K562 (cell line): ENCODE measurements around the gene MPHOSPH8. TPM values are rescaled to one million over a fixed set of nuclear protein-coding genes. Genes with fewer than 3 reads are reported as not detected.

Source experiments
- ATAC-seq: fragments of 200-7000 bp; cut with Tn5 transposase; 3 replicates; pipeline ENCODE4 v1.9.1; 2020; ENCODE audit warnings: moderate library complexity
- BruUV-seq: library from RNA; stranded (reverse); fragments of 400-500 nt; replicated peaks from 2 replicates; lab custom pipeline; 2021; lab: Mats Ljungman, UMichigan
- CTCF ChIA-PET: fragments of 300-600 bp; formaldehyde crosslinking; extraction: SDS; loops from one replicate; lab custom pipeline; 2021; ENCODE audit warnings: low intra/inter-chr PET ratio; lab: Yijun Ruan, JAX
- POLR2A ChIA-PET: fragments of 300-600, 350-650 bp; sonication (Branson Sonifier 250); formaldehyde crosslinking; extraction: SDS; loops from one replicate; lab custom pipeline; 2021; ENCODE audit warnings: antibody characterized with exemption, inconsistent platforms; lab: Yijun Ruan, JAX
- DNase-seq, 4 experiments: peaks; one replicate each; pipeline versions ENCODE4 v3.0.0 to v3.0.0-alpha.2; 2011 to 2018; ENCODE audit warnings: low spot score in 3 of 4, mixed read lengths in 3 of 4; ENCODE audit errors: extremely low read depth in 1 of 4
- FAIRE-seq: peaks from 2 replicates; lab custom pipeline; 2011; peaks lifted over from hg19 to GRCh38; lab: Jason Lieb, UNC
- H2AFZ ChIP-seq: 2 replicates; pipeline ENCODE4 v1.6.0; 2011; ENCODE audit warnings: low read depth, low read length, control low read depth, inconsistent platforms
- H3K27ac ChIP-seq: fragments of 200-600 bp; 3 replicates; pipeline ENCODE4 v1.8.0; 2011; ENCODE audit warnings: low read depth, mild to moderate bottlenecking, control low read depth, inconsistent platforms, low read length, moderate library complexity, mixed read lengths; ENCODE audit errors: extremely low read depth
- H3K27me3 ChIP-seq, 2 experiments: fragments of 300-600 bp in 1 of 2; 2 replicates in 1 of 2; 3 replicates in 1 of 2; pipeline versions ENCODE4 v1.6.0 to v1.8.0; 2011; ENCODE audit warnings: inconsistent platforms in 2 of 2, low read length in 2 of 2, mild to moderate bottlenecking in 1 of 2, mixed read lengths in 1 of 2, moderate library complexity in 1 of 2; ENCODE audit not compliant: control insufficient read depth in 2 of 2, insufficient read depth in 2 of 2
- H3K36me3 ChIP-seq: fragments of 300-600 bp; 3 replicates; pipeline ENCODE4 v1.8.0; 2011; ENCODE audit warnings: mild to moderate bottlenecking, low read length, inconsistent platforms; ENCODE audit not compliant: control insufficient read depth, insufficient read depth
- H3K4me1 ChIP-seq, 2 experiments: fragments of 200-600 bp in 1 of 2; replicated peaks in 1 of 2; 2 replicates in 1 of 2; 3 replicates in 1 of 2; pipeline versions ENCODE4 v1.5.1 to v1.8.0; 2011; ENCODE audit warnings: inconsistent platforms in 2 of 2, low read length in 2 of 2, mild to moderate bottlenecking in 1 of 2, mixed read lengths in 1 of 2, moderate library complexity in 1 of 2; ENCODE audit not compliant: control insufficient read depth in 2 of 2, insufficient read depth in 2 of 2
- H3K4me2 ChIP-seq: 2 replicates; pipeline ENCODE4 v1.6.1; 2011; ENCODE audit warnings: low read length, control low read depth, inconsistent platforms, mixed read lengths; ENCODE audit not compliant: insufficient read depth
- H3K4me3 ChIP-seq: fragments of 200-600 bp; sonication (generic), shearing (Covaris generic); 2 replicates; pipeline ENCODE4 v1.5.1; 2016; ENCODE audit warnings: control low read depth, inconsistent platforms
- H3K79me2 ChIP-seq: fragments of 200-600 bp; 3 replicates; pipeline ENCODE4 v1.8.0; 2011; ENCODE audit warnings: low read length, inconsistent platforms; ENCODE audit not compliant: control insufficient read depth, insufficient read depth
- H3K9ac ChIP-seq, 2 experiments: 2 replicates each; pipeline versions ENCODE4 v1.6.0 to v1.6.1; 2011; ENCODE audit warnings: low read depth in 2 of 2, low read length in 2 of 2, control low read depth in 1 of 2, inconsistent platforms in 1 of 2, mild to moderate bottlenecking in 1 of 2, mixed read lengths in 1 of 2; ENCODE audit not compliant: insufficient read depth in 1 of 2
- H3K9me1 ChIP-seq: one replicate; pipeline ENCODE4 v1.6.0; 2011; ENCODE audit warnings: inconsistent platforms, mild to moderate bottlenecking, low read length, moderate library complexity; ENCODE audit not compliant: control insufficient read depth, insufficient read depth
- H3K9me3 ChIP-seq: replicated peaks from 2 replicates; pipeline ENCODE4 v1.5.1; 2011; ENCODE audit warnings: low read depth, low read length, inconsistent platforms; ENCODE audit not compliant: control insufficient read depth, insufficient read depth
- H4K20me1 ChIP-seq: replicated peaks from 2 replicates; pipeline ENCODE4 v1.6.1; 2011; ENCODE audit warnings: low read length, inconsistent platforms, mixed read lengths; ENCODE audit not compliant: control insufficient read depth, insufficient read depth
- GATAD2B ChIP-seq: fragments of 450-650 bp; IDR thresholded peaks from 2 replicates; pipeline ENCODE4 v1.6.1; 2017; ENCODE audit warnings: mild to moderate bottlenecking, borderline replicate concordance
- HDAC3 ChIP-seq: fragments of 450-650 bp; IDR thresholded peaks from 2 replicates; pipeline ENCODE4 v1.6.1; 2018; ENCODE audit warnings: borderline replicate concordance, mild to moderate bottlenecking, moderate library complexity; ENCODE audit not compliant: partially characterized antibody
- MAFG ChIP-seq: fragments of 450-650 bp; conservative IDR thresholded peaks from 2 replicates; pipeline ENCODE4 v1.6.1; 2016; ENCODE audit warnings: missing genetic modification characterization, missing compliant biosample characterization
- NR2C2 ChIP-seq, 2 experiments: fragments of 200-800 bp in 1 of 2; sonication (Bioruptor generic) in 1 of 2; sonication (generic) in 1 of 2; formaldehyde crosslinking in 1 of 2; IDR thresholded peaks; 2 replicates each; pipeline versions ENCODE4 v1.6.1 to v1.8.0; 2016 to 2022; ENCODE audit warnings: mild to moderate bottlenecking in 1 of 2, missing compliant biosample characterization in 1 of 2, missing genetic modification characterization in 1 of 2, missing genetic modification reagents in 1 of 2
- PCBP1 ChIP-seq: fragments of 200-400 bp; formaldehyde crosslinking; IDR thresholded peaks from 2 replicates; pipeline ENCODE4 v1.6.1; 2018; ENCODE audit warnings: mild to moderate bottlenecking, low read depth, low read length; ENCODE audit not compliant: poor library complexity, severe bottlenecking
- ZNF232 ChIP-seq: sonication (generic); formaldehyde crosslinking; IDR thresholded peaks from 2 replicates; pipeline ENCODE4 v1.8.0; 2022; ENCODE audit warnings: mild to moderate bottlenecking, missing genetic modification reagents
- ZNF354B ChIP-seq: fragments of 250-450 bp; sonication (Bioruptor Pico); IDR thresholded peaks from 2 replicates; pipeline ENCODE4 v1.4.0; 2020
- WGBS: fragments of 100-300 bp; shearing (Covaris generic); methylation state at CpG from one replicate; pipeline ENCODE4 v1.1.6; 2016; ENCODE audit warnings: low coverage, mixed read lengths; ENCODE audit not compliant: insufficient coverage; ENCODE audit errors: missing lambda C conversion rate; 5-methylcytosine and 5-hydroxymethylcytosine counted together
- in situ Hi-C: fragments of 300-500 bp; cut with MboI; formaldehyde crosslinking; loops from 4 replicates; pipeline ENCODE4 v1.15.0; 2018; ENCODE audit warnings: inconsistent platforms, mixed read lengths
- intact Hi-C: fragments of 100-400 bp; cut with micrococcal nuclease; formaldehyde crosslinking; loops from 2 replicates; pipeline ENCODE4 v1.14.2; 2022
- polyA plus RNA-seq, 8 experiments: library from polyadenylated mRNA; depleted of rRNA in 4 of 8; stranded (reverse) in 5 of 8; unstranded in 3 of 8; fragments of >200 nt; fragmentation: Nextera tagmentation in 2 of 8; fragmentation: Illumina TruSeq in 1 of 8; extraction: Ambion mirVana in 2 of 8; extraction: Trizol in 1 of 8; gene quantifications; 2 replicates each; pipeline versions ENCODE4 v1.2.1 to v1.2.3, GENCODE V29; 2011 to 2014; ENCODE audit warnings: inconsistent platforms in 1 of 8, missing spikeins in 1 of 8
- total RNA-seq, 7 experiments: library from RNA; depleted of rRNA in 6 of 7; stranded (reverse); fragments of >200 nt in 6 of 7; fragmentation: Illumina TruSeq in 2 of 7; extraction: Trizol in 2 of 7; gene quantifications; 2 replicates each; pipeline versions ENCODE4 v1.2.1 to v1.2.3, GENCODE V29; 2011 to 2021; ENCODE audit warnings: low replicate concordance in 1 of 7

Gene MPHOSPH8
- total and polyA plus RNA-seq, 9 of the 15 experiments (the other 6 are each of a cell fraction or from before 2014, with no cell fraction given) = 10.3 to 24.8 (median 16.6) TPM

- no peak for DNase-seq
- ChIA-PET POLR2A (no interaction called here), CTCF (no interaction called here)
- TF ChIP-seq ZNF354B (CRISPR knock-in tag) = no peak
- TF ChIP-seq NR2C2 (CRISPR knock-in tag; IDR thresholded peaks at IDR 0.05) = no peak
- TF ChIP-seq NR2C2 (tag; IDR thresholded peaks at IDR 0.05) = no peak
- TF ChIP-seq MAFG (tag) = no peak
- no peak for TF ChIP-seq PCBP1
- no peak for TF ChIP-seq HDAC3
- no peak for TF ChIP-seq GATAD2B
- no peak for TF ChIP-seq ZNF232 (CRISPR knock-in tag)
- BruUV-seq = no TSS peak
- intact Hi-C loops = no loop called here
- H3K9me1 ChIP-seq = no peaks in the 10 kb centered on the region
- H3K27ac ChIP-seq = no peak overlapping the region
- ATAC-seq = no peak
- in situ Hi-C loops = no loop called here
- no peaks in the 10 kb centered on the region for H4K20me1 ChIP-seq
- H3K79me2 ChIP-seq = no peaks in the 10 kb centered on the region; the same call in 2 of the 3 replicates
- H2AFZ ChIP-seq = no peak overlapping the region
- no peaks in the 10 kb centered on the region for H3K27me3 ChIP-seq
- no peaks in the 10 kb centered on the region for H3K9me3 ChIP-seq
- no peak overlapping the region for H3K4me3 ChIP-seq
- H3K36me3 ChIP-seq = peaks cover 20% of the 10 kb centered on the region; the same call in 1 of the 3 replicates
- H3K4me1 ChIP-seq = no peaks in the 10 kb centered on the region
- WGBS = 93% methylated on average over 2 of the region's 2 CpGs
- no peak for FAIRE-seq
- H3K4me2 ChIP-seq = no peak overlapping the region
- no peak overlapping the region for H3K9ac ChIP-seq
Measured at GRCh38 chr13:19720039-19720438, 86.6 kb downstream of the MPHOSPH8 start.

Other genes with a start within 250 kb of the MPHOSPH8 start
- not detected in 2 replicates for gene TPTE2, start 72.1 kb upstream of the MPHOSPH8 start, total RNA-seq (2014; rRNA removed)
- not detected in 2 replicates for gene TPTE2, start 72.1 kb upstream of the MPHOSPH8 start, total RNA-seq (2014; rRNA removed; fragmentation: Illumina TruSeq; extraction: Trizol)
- not detected in 2 replicates for gene TPTE2, start 72.1 kb upstream of the MPHOSPH8 start, total RNA-seq (2015; rRNA removed; fragmentation: Illumina TruSeq; extraction: Trizol)
- not detected in 2 replicates for gene TPTE2, start 72.1 kb upstream of the MPHOSPH8 start, total RNA-seq (2021)
- gene TPTE2, start 72.1 kb upstream of the MPHOSPH8 start, polyA plus RNA-seq (2011; rRNA removed) = not detected in 2 replicates
- not detected in 2 replicates for gene TPTE2, start 72.1 kb upstream of the MPHOSPH8 start, polyA plus RNA-seq (2014; fragmentation: Illumina TruSeq; extraction: Trizol)
- not detected for gene TPTE2, start 72.1 kb upstream of the MPHOSPH8 start, polyA plus RNA-seq (2014; fragmentation: Nextera tagmentation; extraction: Ambion mirVana)
- gene TPTE2, start 72.1 kb upstream of the MPHOSPH8 start, polyA plus RNA-seq (2014; rRNA removed) = not detected in 2 replicates
- 50.8 and 60.4 TPM in 2 replicates for gene PSPC1, start 149.3 kb downstream of the MPHOSPH8 start, total RNA-seq (2014; rRNA removed)
- gene PSPC1, start 149.3 kb downstream of the MPHOSPH8 start, total RNA-seq (2014; rRNA removed; fragmentation: Illumina TruSeq; extraction: Trizol) = 44.5 and 46.9 TPM in 2 replicates
- gene PSPC1, start 149.3 kb downstream of the MPHOSPH8 start, total RNA-seq (2015; rRNA removed; fragmentation: Illumina TruSeq; extraction: Trizol) = 39.9 and 41.2 TPM in 2 replicates
- gene PSPC1, start 149.3 kb downstream of the MPHOSPH8 start, total RNA-seq (2021) = 42.9 and 44.8 TPM in 2 replicates
- 34.4 and 42.4 TPM in 2 replicates for gene PSPC1, start 149.3 kb downstream of the MPHOSPH8 start, polyA plus RNA-seq (2011; rRNA removed)
- 41.3 and 42.4 TPM in 2 replicates for gene PSPC1, start 149.3 kb downstream of the MPHOSPH8 start, polyA plus RNA-seq (2014; fragmentation: Illumina TruSeq; extraction: Trizol)
- 1 to 10 TPM; 8.6 to 9.1 TPM for gene PSPC1, start 149.3 kb downstream of the MPHOSPH8 start, polyA plus RNA-seq (2014; fragmentation: Nextera tagmentation; extraction: Ambion mirVana)
- gene PSPC1, start 149.3 kb downstream of the MPHOSPH8 start, polyA plus RNA-seq (2014; rRNA removed) = 57.5 and 60.2 TPM in 2 replicates
- gene ZMYM5, start 230.0 kb downstream of the MPHOSPH8 start, total RNA-seq (2014; rRNA removed) = 5.0 and 5.4 TPM in 2 replicates
- 11.9 and 15.8 TPM in 2 replicates for gene ZMYM5, start 230.0 kb downstream of the MPHOSPH8 start, total RNA-seq (2014; rRNA removed; fragmentation: Illumina TruSeq; extraction: Trizol)
- 9.6 and 10.3 TPM in 2 replicates for gene ZMYM5, start 230.0 kb downstream of the MPHOSPH8 start, total RNA-seq (2015; rRNA removed; fragmentation: Illumina TruSeq; extraction: Trizol)
- 6.8 and 7.8 TPM in 2 replicates for gene ZMYM5, start 230.0 kb downstream of the MPHOSPH8 start, total RNA-seq (2021)
- 8.5 and 10.3 TPM in 2 replicates for gene ZMYM5, start 230.0 kb downstream of the MPHOSPH8 start, polyA plus RNA-seq (2011; rRNA removed)
- gene ZMYM5, start 230.0 kb downstream of the MPHOSPH8 start, polyA plus RNA-seq (2014; fragmentation: Illumina TruSeq; extraction: Trizol) = 10.0 and 10.3 TPM in 2 replicates
- 1 to 10 TPM; 6.5 to 7.7 TPM for gene ZMYM5, start 230.0 kb downstream of the MPHOSPH8 start, polyA plus RNA-seq (2014; fragmentation: Nextera tagmentation; extraction: Ambion mirVana)
- 6.5 and 7.2 TPM in 2 replicates for gene ZMYM5, start 230.0 kb downstream of the MPHOSPH8 start, polyA plus RNA-seq (2014; rRNA removed)